MCF 10A (cell line): ENCODE data around the gene TDRD6. TPM values are rescaled to one million over a fixed set of nuclear protein-coding genes. Genes with fewer than 3 reads are reported as not detected.

Experiments used
- BruUV-seq: library from RNA; stranded (reverse); fragments of 400-500 nt; replicated peaks from 2 replicates; lab custom pipeline; 2021; lab: Mats Ljungman, UMichigan
- CTCF ChIA-PET: fragments of 300-600 bp; sonication (Branson Sonifier 250); formaldehyde crosslinking; extraction: SDS; loops from one replicate; lab custom pipeline; 2021; ENCODE audit warnings: antibody characterized with exemption, inconsistent platforms; lab: Yijun Ruan, JAX
- POLR2A ChIA-PET: fragments of 300-600, 350-650 bp; sonication (Branson Sonifier 250); formaldehyde crosslinking; extraction: SDS; loops from one replicate; lab custom pipeline; 2020; ENCODE audit warnings: antibody characterized with exemption, inconsistent platforms; lab: Yijun Ruan, JAX
- DNase-seq: peaks from one replicate; pipeline ENCODE4 v3.0.0-alpha.2; 2018; ENCODE audit not compliant: unreplicated experiment
- H3K27ac Mint-ChIP-seq: one replicate; pipeline ENCODE4 v1.8.0; 2022; ENCODE audit warnings: mild to moderate bottlenecking, low read depth, mixed read lengths; ENCODE audit not compliant: unreplicated experiment
- H3K27me3 Mint-ChIP-seq: one replicate; pipeline ENCODE4 v1.8.0; 2022; ENCODE audit warnings: mixed read lengths; ENCODE audit not compliant: insufficient read depth, unreplicated experiment
- H3K36me3 Mint-ChIP-seq: one replicate; pipeline ENCODE4 v1.8.0; 2022; ENCODE audit warnings: mild to moderate bottlenecking, moderate library complexity, mixed read lengths; ENCODE audit not compliant: insufficient read depth, unreplicated experiment
- H3K4me1 Mint-ChIP-seq: one replicate; pipeline ENCODE4 v1.8.0; 2022; ENCODE audit warnings: mixed read lengths; ENCODE audit not compliant: insufficient read depth, unreplicated experiment
- H3K4me3 Mint-ChIP-seq: one replicate; pipeline ENCODE4 v1.8.0; 2022; ENCODE audit warnings: mild to moderate bottlenecking, moderate library complexity, mixed read lengths; ENCODE audit not compliant: unreplicated experiment
- H3K9me3 Mint-ChIP-seq: one replicate; pipeline ENCODE4 v1.8.0; 2022; ENCODE audit warnings: mixed read lengths; ENCODE audit not compliant: unreplicated experiment
- CTCF ChIP-seq: fragments of 200-600 bp; IDR thresholded peaks from one replicate; pipeline ENCODE4 v1.8.0; 2022; ENCODE audit warnings: antibody characterized with exemption, mild to moderate bottlenecking; ENCODE audit not compliant: unreplicated experiment
- intact Hi-C: fragments of 100-400 bp; cut with micrococcal nuclease; formaldehyde crosslinking; loops from 2 replicates; pipeline ENCODE4 v1.14.1; 2022
- total RNA-seq: library from RNA; stranded (reverse); gene quantifications from 2 replicates; pipeline ENCODE4 v1.2.3, GENCODE V29; 2022

TDRD6 gene
- total RNA-seq, 1 experiment from 2014 or later: 0.56 TPM

GRCh38 chr6:46667377-46667776 is 20.3 kb upstream of the TDRD6 start:
- ChIA-PET POLR2A (interaction anchor here (1.4 kb wide), 1 partner anchor 10 kb away, joined by 4 read pairs; no protein-coding TSS in a partner anchor), CTCF (interaction anchor here (0.9 kb wide), 1 partner anchor 736 kb away, joined by 3 read pairs; no protein-coding TSS in a partner anchor)
- Mint-ChIP-seq H3K27ac (no peak overlapping the region), H3K36me3 (peaks cover 18% of the 10 kb centered on the region), H3K4me3 (no peak overlapping the region), H3K9me3 (no peaks in the 10 kb centered on the region), H3K27me3 (no peaks in the 10 kb centered on the region), H3K4me1 (no peaks in the 10 kb centered on the region)
- intact Hi-C loops: no loop called here
- BruUV-seq: no TSS peak
- TF ChIP-seq CTCF: no peak
- no peak for DNase-seq

GRCh38 chr6:46674410-46674809 is 13.3 kb upstream of the TDRD6 start:
- TF ChIP-seq CTCF: no peak
- intact Hi-C loops: no loop called here
- H3K27ac Mint-ChIP-seq: no peak overlapping the region
- POLR2A ChIA-PET: interaction anchor here (1.5 kb wide), 1 partner anchor 17 kb away, joined by 4 read pairs; no protein-coding TSS in a partner anchor
- H3K9me3 Mint-ChIP-seq: no peaks in the 10 kb centered on the region
- H3K4me3 Mint-ChIP-seq: no peak overlapping the region
- peaks cover 15% of the 10 kb centered on the region for H3K36me3 Mint-ChIP-seq
- DNase-seq: no peak
- CTCF ChIA-PET: interaction anchor here (0.6 to 1.1 kb wide), 6 partner anchors 13 to 332 kb away, joined by 3 to 5 read pairs (median 3); no protein-coding TSS in a partner anchor
- BruUV-seq: no TSS peak
- H3K4me1 Mint-ChIP-seq: no peaks in the 10 kb centered on the region
- no peaks in the 10 kb centered on the region for H3K27me3 Mint-ChIP-seq

GRCh38 chr6:46676604-46677313 is 10.9 kb upstream of the TDRD6 start:
- ChIA-PET CTCF (interaction anchor here (0.8 to 1.4 kb wide), 3 partner anchors 12 to 374 kb away, joined by 3 to 4 read pairs (median 4); no protein-coding TSS in a partner anchor), POLR2A (interaction anchor here (1.2 kb wide), 1 partner anchor 14 kb away, joined by 4 read pairs; no protein-coding TSS in a partner anchor)
- Mint-ChIP-seq H3K36me3 (peaks cover 4% of the 10 kb centered on the region), H3K9me3 (no peaks in the 10 kb centered on the region), H3K27me3 (no peaks in the 10 kb centered on the region), H3K4me1 (no peaks in the 10 kb centered on the region), H3K4me3 (no peak overlapping the region), H3K27ac (no peak overlapping the region)
- no peak for TF ChIP-seq CTCF
- no TSS peak for BruUV-seq
- intact Hi-C loops: no loop called here
- no peak for DNase-seq

GRCh38 chr6:46677314-46677654 is 10.4 kb upstream of the TDRD6 start:
- Mint-ChIP-seq H3K4me1 (no peaks in the 10 kb centered on the region), H3K9me3 (no peaks in the 10 kb centered on the region), H3K27ac (no peak overlapping the region), H3K36me3 (peaks cover 4% of the 10 kb centered on the region), H3K4me3 (no peak overlapping the region), H3K27me3 (no peaks in the 10 kb centered on the region)
- TF ChIP-seq CTCF: no peak
- ChIA-PET CTCF (interaction anchor here (0.8 to 1.4 kb wide), 3 partner anchors 13 to 375 kb away, joined by 3 to 4 read pairs (median 4); no protein-coding TSS in a partner anchor), POLR2A (interaction anchor here (0.6 to 1.2 kb wide), 2 partner anchors 13 to 22 kb away, joined by 3 to 4 read pairs; no protein-coding TSS in a partner anchor)
- DNase-seq: peak; percentile 1
- BruUV-seq: no TSS peak
- intact Hi-C loops: no loop called here
